Brain microvascular endothelial cell (primary cell): ENCODE data around the gene GRM7.

Source experiments
- DNase-seq: peaks from one replicate; pipeline ENCODE4 v3.0.0-alpha.2; 2020
- H3K27ac ChIP-seq: fragments of 250-450 bp; sonication (Bioruptor Pico); 2 replicates; pipeline ENCODE4 v1.5.1; 2020; ENCODE audit warnings: mild to moderate bottlenecking, moderate library complexity
- H3K27me3 ChIP-seq: fragments of 250-450 bp; sonication (Bioruptor Pico); replicated peaks from 2 replicates; pipeline ENCODE4 v1.5.1; 2020; ENCODE audit warnings: mild to moderate bottlenecking
- H3K36me3 ChIP-seq: fragments of 250-450 bp; sonication (Bioruptor Pico); replicated peaks from 2 replicates; pipeline ENCODE4 v1.5.1; 2020; ENCODE audit warnings: mild to moderate bottlenecking
- H3K4me3 ChIP-seq: 2 replicates; pipeline ENCODE4 v1.5.1; 2011; ENCODE audit warnings: low read depth, mild to moderate bottlenecking, control low read depth, low read length, moderate library complexity
- in situ Hi-C: cut with HindIII; loops from 2 replicates; pipeline ENCODE4 v1.10.0; 2017; ENCODE audit warnings: low sequenced_read_pairs, low pct_ligation_motif_present
- TF ChIP-seq, protein P1 (sequence below): IDR thresholded peaks from 2 replicates; pipeline ENCODE4 v1.5.1; 2011; ENCODE audit warnings: low read depth, mild to moderate bottlenecking, moderate library complexity, low read length, control low read depth, inconsistent platforms; ENCODE audit errors: missing control alignments

GRM7 gene

DNA sequence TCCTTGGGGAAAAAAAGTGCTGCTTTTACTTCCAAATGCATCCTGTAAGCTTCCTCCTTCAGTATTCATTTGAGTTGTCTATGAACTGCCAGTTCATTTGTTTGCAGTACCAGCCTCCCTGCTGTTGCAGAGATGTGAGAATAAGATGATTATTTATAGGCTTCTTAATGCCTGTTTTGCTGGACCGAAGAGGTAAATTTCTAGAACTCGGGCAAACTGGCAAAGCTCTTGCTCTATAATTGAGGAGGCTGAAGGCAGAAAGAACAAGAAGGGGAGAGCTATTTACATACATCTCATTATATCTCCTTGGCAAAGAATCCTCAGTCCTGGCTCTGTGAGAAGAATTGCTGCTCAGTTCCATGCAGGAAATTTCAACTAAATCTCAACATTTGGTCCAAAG, 790.4 kb downstream of the GRM7 start:
- in situ Hi-C loops: no loop called here
- no peak overlapping the region for H3K4me3 ChIP-seq
- no peak for DNase-seq
- no peak overlapping the region for H3K27ac ChIP-seq
- TF ChIP-seq, protein P1, sequence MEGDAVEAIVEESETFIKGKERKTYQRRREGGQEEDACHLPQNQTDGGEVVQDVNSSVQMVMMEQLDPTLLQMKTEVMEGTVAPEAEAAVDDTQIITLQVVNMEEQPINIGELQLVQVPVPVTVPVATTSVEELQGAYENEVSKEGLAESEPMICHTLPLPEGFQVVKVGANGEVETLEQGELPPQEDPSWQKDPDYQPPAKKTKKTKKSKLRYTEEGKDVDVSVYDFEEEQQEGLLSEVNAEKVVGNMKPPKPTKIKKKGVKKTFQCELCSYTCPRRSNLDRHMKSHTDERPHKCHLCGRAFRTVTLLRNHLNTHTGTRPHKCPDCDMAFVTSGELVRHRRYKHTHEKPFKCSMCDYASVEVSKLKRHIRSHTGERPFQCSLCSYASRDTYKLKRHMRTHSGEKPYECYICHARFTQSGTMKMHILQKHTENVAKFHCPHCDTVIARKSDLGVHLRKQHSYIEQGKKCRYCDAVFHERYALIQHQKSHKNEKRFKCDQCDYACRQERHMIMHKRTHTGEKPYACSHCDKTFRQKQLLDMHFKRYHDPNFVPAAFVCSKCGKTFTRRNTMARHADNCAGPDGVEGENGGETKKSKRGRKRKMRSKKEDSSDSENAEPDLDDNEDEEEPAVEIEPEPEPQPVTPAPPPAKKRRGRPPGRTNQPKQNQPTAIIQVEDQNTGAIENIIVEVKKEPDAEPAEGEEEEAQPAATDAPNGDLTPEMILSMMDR: no peak
- no peaks in the 10 kb centered on the region for H3K27me3 ChIP-seq
- no peaks in the 10 kb centered on the region for H3K36me3 ChIP-seq

DNA sequence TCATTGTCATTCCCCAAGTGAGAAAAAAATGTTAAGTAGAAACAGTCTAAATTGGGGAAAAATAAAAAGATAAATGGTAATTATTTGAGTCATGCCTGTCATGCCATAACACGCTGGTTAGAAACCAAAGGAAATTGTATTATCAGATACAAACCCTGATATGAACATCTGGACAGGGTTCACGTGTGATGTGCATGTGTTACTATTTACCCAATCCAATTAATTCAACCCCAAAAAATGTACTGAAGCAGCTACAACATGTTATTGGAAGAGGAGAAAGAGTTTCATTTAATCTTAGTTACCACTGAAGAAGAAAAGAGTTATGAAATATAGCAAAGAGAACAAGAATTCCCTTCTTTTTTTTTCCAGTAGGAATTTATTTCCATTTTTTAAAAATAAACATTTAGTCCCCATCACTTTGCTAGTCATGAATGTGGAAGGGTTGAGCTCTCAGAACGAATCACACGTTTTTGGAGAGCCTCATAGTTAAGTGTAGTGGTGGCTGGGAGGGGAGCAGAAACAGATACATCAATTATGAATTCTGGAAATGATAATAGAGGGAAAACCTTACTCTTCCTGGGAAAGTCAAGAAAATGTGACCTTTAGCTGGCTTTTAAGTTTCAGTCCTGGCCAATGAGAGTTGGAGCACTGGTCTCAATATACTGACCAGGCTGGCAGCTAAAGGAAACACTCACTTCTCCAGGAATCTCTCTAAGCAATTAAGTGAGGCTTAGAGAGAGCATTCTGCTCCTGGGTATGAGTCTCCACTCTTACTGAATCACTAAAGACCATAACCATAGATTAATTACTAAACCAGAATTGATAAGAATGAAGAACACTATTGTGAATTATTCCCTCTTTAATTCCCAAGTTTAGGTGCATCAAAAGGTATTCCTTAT, 796.5 kb downstream of the GRM7 start:
- H3K4me3 ChIP-seq: no peak overlapping the region
- no peak overlapping the region for H3K27ac ChIP-seq
- no peak for DNase-seq
- in situ Hi-C loops: no loop called here
- no peaks in the 10 kb centered on the region for H3K27me3 ChIP-seq
- no peaks in the 10 kb centered on the region for H3K36me3 ChIP-seq
- TF ChIP-seq, protein P1: no peak

DNA sequence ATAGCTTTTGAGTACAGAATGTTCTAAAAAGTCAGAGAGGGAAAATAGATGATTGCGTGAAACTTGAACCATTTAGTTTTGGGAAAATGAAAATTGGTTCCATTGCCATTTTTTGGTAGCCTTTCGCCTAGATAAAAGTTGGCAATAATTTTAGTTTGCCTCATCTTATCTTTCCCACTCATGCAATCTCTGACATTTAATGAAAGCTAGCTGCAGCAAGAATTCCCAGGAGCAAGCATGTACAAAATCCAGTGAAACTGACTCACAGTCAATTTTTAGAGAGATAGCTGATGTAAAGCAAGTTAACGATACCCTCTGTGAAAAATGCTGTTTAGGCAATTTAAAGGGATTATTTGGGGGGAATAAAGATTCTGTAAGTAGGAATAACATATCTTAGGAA, 797.4 kb downstream of the GRM7 start:
- no peak overlapping the region for H3K27ac ChIP-seq
- no peaks in the 10 kb centered on the region for H3K36me3 ChIP-seq
- no peak for DNase-seq
- no peaks in the 10 kb centered on the region for H3K27me3 ChIP-seq
- TF ChIP-seq, protein P1: no peak
- in situ Hi-C loops: no loop called here
- H3K4me3 ChIP-seq: no peak overlapping the region

DNA sequence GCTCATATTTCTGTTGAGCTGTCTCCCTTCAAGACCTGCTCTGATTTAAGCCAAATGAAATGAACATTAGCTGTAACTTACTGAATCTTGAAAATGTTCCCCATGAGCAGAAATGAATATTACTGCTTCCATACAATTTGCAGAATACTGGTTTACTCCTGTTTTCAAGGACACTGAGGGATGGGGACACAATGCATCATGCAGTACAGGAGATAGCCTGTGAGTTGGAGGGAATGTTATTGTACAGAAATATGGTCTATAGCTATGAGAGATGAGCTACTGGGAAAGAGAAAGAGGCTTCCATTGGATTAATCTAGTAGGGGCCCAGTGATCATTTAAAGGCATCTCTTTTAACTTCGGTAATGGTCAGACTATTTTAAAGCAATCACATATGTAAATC, 798.2 kb downstream of the GRM7 start:
- Histone ChIP-seq H3K27ac (no peak overlapping the region), H3K36me3 (no peaks in the 10 kb centered on the region), H3K4me3 (no peak overlapping the region), H3K27me3 (no peaks in the 10 kb centered on the region)
- no peak for DNase-seq
- TF ChIP-seq, protein P1: no peak
- in situ Hi-C loops: no loop called here

DNA sequence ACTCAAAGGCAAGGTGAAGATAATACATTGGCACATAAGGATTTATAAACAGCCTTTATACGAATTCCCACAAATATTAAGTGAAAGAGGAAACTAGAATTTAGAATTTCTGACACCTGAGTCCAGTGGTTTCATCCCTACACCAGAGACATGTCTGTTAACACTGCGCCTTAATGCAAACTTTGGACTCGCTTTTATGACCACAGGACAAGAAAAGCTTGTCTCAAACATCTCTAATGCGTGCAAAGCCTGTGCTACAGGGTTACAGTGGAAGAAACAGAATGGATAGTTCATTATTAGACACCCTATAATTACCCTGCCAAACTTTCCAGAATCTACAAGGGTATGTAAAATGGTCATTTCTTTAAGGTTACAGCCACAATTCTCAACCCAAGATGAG, 802.9 kb downstream of the GRM7 start:
- no peak overlapping the region for H3K27ac ChIP-seq
- no peaks in the 10 kb centered on the region for H3K27me3 ChIP-seq
- in situ Hi-C loops: no loop called here
- TF ChIP-seq, protein P1: no peak
- H3K4me3 ChIP-seq: no peak overlapping the region
- no peak for DNase-seq
- no peaks in the 10 kb centered on the region for H3K36me3 ChIP-seq
